Fibroblast of lung (primary cell): Measurements from ENCODE around the gene MKRN2. TPM values are rescaled to one million over a fixed set of nuclear protein-coding genes. Genes with fewer than 3 reads are reported as not detected.

Experiments used
- DNase-seq, 2 donors: peaks; one replicate each; pipeline versions ENCODE4 v3.0.0 to v3.0.0-alpha.2; 2010; ENCODE audit warnings: low read depth in 2 of 2
- H2AFZ ChIP-seq: 2 replicates; pipeline ENCODE4 v1.5.1; 2012; ENCODE audit warnings: low read length, control low read depth, inconsistent platforms
- H3K27ac ChIP-seq: 2 replicates; pipeline ENCODE4 v1.5.1; 2011; ENCODE audit warnings: low read length, control low read depth; ENCODE audit not compliant: insufficient read depth
- H3K27me3 ChIP-seq: 2 replicates; pipeline ENCODE4 v1.5.1; 2011; ENCODE audit warnings: mild to moderate bottlenecking, low read length; ENCODE audit not compliant: control insufficient read depth, insufficient read depth
- H3K36me3 ChIP-seq: 2 replicates; pipeline ENCODE4 v1.5.1; 2011; ENCODE audit warnings: low read length; ENCODE audit not compliant: control insufficient read depth, insufficient read depth
- H3K4me1 ChIP-seq: 2 replicates; pipeline ENCODE4 v1.5.1; 2011; ENCODE audit warnings: low read length; ENCODE audit not compliant: control insufficient read depth, insufficient read depth; ENCODE audit errors: extremely low read depth
- H3K4me2 ChIP-seq: 2 replicates; pipeline ENCODE4 v1.5.1; 2011; ENCODE audit warnings: low read length, control low read depth; ENCODE audit not compliant: insufficient read depth; ENCODE audit errors: extremely low read depth
- H3K4me3 ChIP-seq, 4 experiments: fragments of 200-600 bp in 1 of 4; sonication (generic) in 1 of 4; replicated peaks in 1 of 4; 2 replicates each; pipeline ENCODE4 v1.5.1; 2011 to 2016; ENCODE audit warnings: low read length in 4 of 4, low read depth in 3 of 4, mild to moderate bottlenecking in 3 of 4, control low read depth in 2 of 4, inconsistent platforms in 1 of 4, mixed read lengths in 1 of 4; ENCODE audit not compliant: insufficient read depth in 1 of 4; ENCODE audit errors: control extremely low read depth in 1 of 4
- H3K79me2 ChIP-seq: 2 replicates; pipeline ENCODE4 v1.5.1; 2012; ENCODE audit warnings: mild to moderate bottlenecking, low read length, inconsistent platforms; ENCODE audit not compliant: control insufficient read depth, insufficient read depth
- H3K9ac ChIP-seq: 2 replicates; pipeline ENCODE4 v1.5.1; 2011; ENCODE audit warnings: mild to moderate bottlenecking, low read length, control low read depth; ENCODE audit not compliant: insufficient read depth
- H3K9me3 ChIP-seq: 2 replicates; pipeline ENCODE4 v1.5.1; 2012; ENCODE audit warnings: low read depth, low read length; ENCODE audit not compliant: control insufficient read depth, insufficient read depth
- H4K20me1 ChIP-seq: 2 replicates; pipeline ENCODE4 v1.5.1; 2011; ENCODE audit warnings: low read length; ENCODE audit not compliant: control insufficient read depth, insufficient read depth; ENCODE audit errors: extremely low read depth
- EZH2 ChIP-seq: IDR thresholded peaks from 2 replicates; pipeline ENCODE4 v1.5.1; 2012; ENCODE audit warnings: low read length, control low read depth, mild to moderate bottlenecking; ENCODE audit errors: missing control alignments
- polyA plus RNA-seq, 2 donors: library from polyadenylated mRNA; depleted of rRNA in 1 of 2; stranded (reverse) in 1 of 2; unstranded in 1 of 2; fragments of >200 nt; gene quantifications; 2 replicates each; pipeline ENCODE4 v1.2.1, GENCODE V29; 2011 to 2012; ENCODE audit warnings: missing spikeins in 1 of 2
- total RNA-seq: library from RNA; depleted of rRNA; stranded (reverse); fragments of >200 nt; gene quantifications from 2 replicates; pipeline ENCODE4 v1.2.1, GENCODE V29; 2014
- TF ChIP-seq, protein P1 (sequence below), 2 donors: IDR thresholded peaks in 1 of 2; conservative IDR thresholded peaks in 1 of 2; 1 replicate in 1 of 2; 2 replicates in 1 of 2; pipeline ENCODE4 v1.5.1; 2011 to 2012; ENCODE audit warnings: low read length in 2 of 2, control low read depth in 1 of 2, inconsistent platforms in 1 of 2, low read depth in 1 of 2, mild to moderate bottlenecking in 1 of 2

Gene MKRN2
- total and polyA plus RNA-seq, 2 donors (not counting 1 experiment from before 2014, with no cell fraction given): 37.7 to 48.1 TPM

DNA sequence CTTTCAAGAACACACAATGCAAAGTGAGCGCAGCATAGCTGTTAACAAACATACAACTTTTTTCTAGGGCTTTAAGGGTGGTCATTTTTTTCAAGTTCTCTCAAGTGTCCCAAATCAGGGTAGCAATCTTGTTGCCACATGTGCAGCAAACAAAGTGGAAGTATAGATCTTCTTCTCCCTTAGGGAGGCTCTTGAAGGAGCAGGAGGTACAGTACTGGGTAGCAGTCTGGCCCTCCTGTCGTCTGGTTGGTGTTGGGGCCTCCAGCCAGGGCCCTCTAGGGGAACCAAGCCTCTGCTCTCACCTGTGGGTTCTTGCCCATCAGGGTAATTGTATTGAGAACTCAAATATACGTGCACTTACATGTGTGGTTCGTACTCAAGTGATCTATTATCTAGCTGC lies 25.8 kb downstream of the MKRN2 start:
- Histone ChIP-seq H3K27me3 (no peaks in the 10 kb centered on the region), H4K20me1 (no peaks in the 10 kb centered on the region), H3K9me3 (no peaks in the 10 kb centered on the region), H3K4me1 (peaks cover 5% of the 10 kb centered on the region), H2AFZ (no peak overlapping the region), H3K27ac (no peak overlapping the region), H3K4me3 (no peak overlapping the region), H3K36me3 (peaks cover 32% of the 10 kb centered on the region), H3K4me2 (no peak overlapping the region), H3K9ac (no peak overlapping the region), H3K79me2 (peaks cover 1% of the 10 kb centered on the region)
- DNase-seq: no peak
- TF ChIP-seq, protein P1, sequence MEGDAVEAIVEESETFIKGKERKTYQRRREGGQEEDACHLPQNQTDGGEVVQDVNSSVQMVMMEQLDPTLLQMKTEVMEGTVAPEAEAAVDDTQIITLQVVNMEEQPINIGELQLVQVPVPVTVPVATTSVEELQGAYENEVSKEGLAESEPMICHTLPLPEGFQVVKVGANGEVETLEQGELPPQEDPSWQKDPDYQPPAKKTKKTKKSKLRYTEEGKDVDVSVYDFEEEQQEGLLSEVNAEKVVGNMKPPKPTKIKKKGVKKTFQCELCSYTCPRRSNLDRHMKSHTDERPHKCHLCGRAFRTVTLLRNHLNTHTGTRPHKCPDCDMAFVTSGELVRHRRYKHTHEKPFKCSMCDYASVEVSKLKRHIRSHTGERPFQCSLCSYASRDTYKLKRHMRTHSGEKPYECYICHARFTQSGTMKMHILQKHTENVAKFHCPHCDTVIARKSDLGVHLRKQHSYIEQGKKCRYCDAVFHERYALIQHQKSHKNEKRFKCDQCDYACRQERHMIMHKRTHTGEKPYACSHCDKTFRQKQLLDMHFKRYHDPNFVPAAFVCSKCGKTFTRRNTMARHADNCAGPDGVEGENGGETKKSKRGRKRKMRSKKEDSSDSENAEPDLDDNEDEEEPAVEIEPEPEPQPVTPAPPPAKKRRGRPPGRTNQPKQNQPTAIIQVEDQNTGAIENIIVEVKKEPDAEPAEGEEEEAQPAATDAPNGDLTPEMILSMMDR (conservative IDR thresholded peaks at IDR 0.05 in 1 of 2, IDR thresholded peaks at IDR 0.05 in 1 of 2; ENCODE audit: low read depth in 1 of 2, low read length in 2 of 2): no peak
- no peak for TF ChIP-seq EZH2

GRCh38 chr3:12583280-12583679 lies 26.4 kb downstream of the MKRN2 start:
- TF ChIP-seq, protein P1 (conservative IDR thresholded peaks at IDR 0.05 in 1 of 2, IDR thresholded peaks at IDR 0.05 in 1 of 2; ENCODE audit: low read depth in 1 of 2, low read length in 2 of 2): no peak
- TF ChIP-seq EZH2: no peak
- Histone ChIP-seq H3K4me3 (no peak overlapping the region), H3K4me2 (no peak overlapping the region), H3K4me1 (peaks cover 7% of the 10 kb centered on the region), H3K79me2 (peaks cover 3% of the 10 kb centered on the region), H3K27me3 (no peaks in the 10 kb centered on the region), H3K36me3 (peaks cover 32% of the 10 kb centered on the region), H3K9me3 (no peaks in the 10 kb centered on the region), H2AFZ (no peak overlapping the region), H3K27ac (no peak overlapping the region), H4K20me1 (no peaks in the 10 kb centered on the region), H3K9ac (no peak overlapping the region)
- no peak for DNase-seq

DNA sequence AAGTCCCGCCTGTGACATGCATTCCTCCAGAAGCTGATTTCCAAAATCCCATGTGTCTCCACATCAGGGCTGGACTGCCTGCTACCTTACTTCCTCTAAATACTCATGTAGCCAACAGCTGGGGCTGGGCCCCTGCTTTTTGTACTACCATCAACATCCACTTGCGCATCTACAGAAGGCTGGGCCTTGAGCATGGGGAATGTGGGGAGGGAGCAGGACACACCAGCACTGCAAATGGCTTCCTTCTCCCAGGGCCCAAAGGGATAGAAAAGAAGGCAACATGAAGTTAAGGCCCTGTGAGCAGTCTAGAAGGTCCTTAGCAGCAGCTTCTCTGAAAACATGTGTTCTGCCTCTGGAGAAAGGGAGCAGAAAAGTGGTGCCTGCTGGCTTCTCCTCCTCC lies 27.2 kb downstream of the MKRN2 start:
- Histone ChIP-seq H3K36me3 (peaks cover 32% of the 10 kb centered on the region), H3K27me3 (no peaks in the 10 kb centered on the region), H3K9me3 (no peaks in the 10 kb centered on the region), H3K4me2 (no peak overlapping the region), H3K9ac (no peak overlapping the region), H3K79me2 (peaks cover 3% of the 10 kb centered on the region), H2AFZ (no peak overlapping the region), H3K4me3 (no peak overlapping the region), H4K20me1 (no peaks in the 10 kb centered on the region), H3K4me1 (peaks cover 7% of the 10 kb centered on the region), H3K27ac (no peak overlapping the region)
- no peak for DNase-seq
- TF ChIP-seq, protein P1 (conservative IDR thresholded peaks at IDR 0.05 in 1 of 2, IDR thresholded peaks at IDR 0.05 in 1 of 2; ENCODE audit: low read depth in 1 of 2, low read length in 2 of 2): no peak
- no peak for TF ChIP-seq EZH2
